HG03521 (cell line): Measurements from ENCODE around the gene ARHGAP45.
"Not testable (repeated sequence)": the region's sequence is repeated elsewhere in the genome, so short reads cannot be mapped to it uniquely, and the experiment has no call there.

Experiments
- ATAC-seq: cut with Tn5 transposase; IDR thresholded peaks from one replicate; pipeline ENCODE4 v1.9.1; 2021; ENCODE audit warnings: mild to moderate bottlenecking, moderate library complexity; ENCODE audit not compliant: unreplicated experiment

ARHGAP45 gene

GRCh38 chr19:1066748-1067340 lies at the start of gene ARHGAP45:
TSS of gene ARHGAP45 (plus strand) at chr19:1067167. CDS start at chr19:1067406, 239 bp downstream.
- peak; percentile 45 for ATAC-seq

GRCh38 chr19:1017906-1018305 lies 49.1 kb upstream of the ARHGAP45 start:
- ATAC-seq, result no peak

- no peak for ATAC-seq
Observed at GRCh38 chr19:1018393-1018792, 48.6 kb upstream of the ARHGAP45 start.

DNA sequence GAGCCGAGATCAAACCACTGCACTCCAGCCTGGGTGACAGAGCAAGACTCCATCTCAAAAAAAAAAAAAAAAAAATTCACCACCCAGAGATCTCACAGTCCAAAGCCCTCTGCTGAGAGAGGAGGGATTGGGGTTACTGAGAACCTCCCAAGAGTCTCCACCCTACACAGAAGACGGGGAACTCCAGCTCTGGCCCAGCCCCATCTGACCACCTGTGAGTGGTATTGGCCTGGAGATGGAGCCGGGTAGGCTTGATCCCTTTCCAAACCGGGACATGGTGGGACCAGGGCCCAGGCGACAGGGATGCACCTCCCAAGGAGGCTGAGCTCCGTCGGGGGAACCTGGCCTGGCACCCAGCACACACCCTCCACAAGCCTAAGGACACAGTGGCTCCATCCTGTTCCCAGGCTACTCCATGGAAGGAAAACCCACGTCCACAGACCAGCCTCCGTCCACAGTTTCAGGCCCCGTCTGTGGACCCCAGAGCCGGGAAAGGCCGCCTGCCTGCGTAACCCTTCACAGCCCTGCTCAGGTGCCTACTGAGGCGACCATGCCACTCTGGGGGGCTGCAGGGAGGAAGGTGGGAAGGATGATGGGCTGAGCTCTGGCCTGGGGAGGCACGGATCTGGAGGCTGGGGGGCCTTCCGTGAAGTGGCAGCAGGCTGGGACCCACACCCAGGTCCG lies 47.9 kb upstream of the ARHGAP45 start:
- ATAC-seq, result no peak

DNA sequence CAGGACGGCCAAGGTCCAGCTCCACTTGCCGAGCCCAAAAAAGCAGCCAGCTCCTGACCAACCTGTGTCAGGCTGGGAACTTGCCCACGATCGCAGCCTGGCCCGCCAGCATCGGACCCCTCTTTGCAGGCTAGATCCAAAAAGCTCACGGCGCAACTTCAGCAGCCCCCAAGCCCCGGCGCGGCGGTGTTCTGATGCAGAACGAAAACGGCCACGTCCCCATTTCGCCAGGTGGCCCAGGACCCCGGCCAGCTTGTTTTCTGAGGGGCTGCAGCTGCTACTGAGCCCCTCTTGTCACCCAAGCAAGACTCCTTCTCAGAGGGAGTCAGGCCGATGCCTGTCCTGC lies 47.4 kb upstream of the ARHGAP45 start:
- no peak for ATAC-seq

DNA sequence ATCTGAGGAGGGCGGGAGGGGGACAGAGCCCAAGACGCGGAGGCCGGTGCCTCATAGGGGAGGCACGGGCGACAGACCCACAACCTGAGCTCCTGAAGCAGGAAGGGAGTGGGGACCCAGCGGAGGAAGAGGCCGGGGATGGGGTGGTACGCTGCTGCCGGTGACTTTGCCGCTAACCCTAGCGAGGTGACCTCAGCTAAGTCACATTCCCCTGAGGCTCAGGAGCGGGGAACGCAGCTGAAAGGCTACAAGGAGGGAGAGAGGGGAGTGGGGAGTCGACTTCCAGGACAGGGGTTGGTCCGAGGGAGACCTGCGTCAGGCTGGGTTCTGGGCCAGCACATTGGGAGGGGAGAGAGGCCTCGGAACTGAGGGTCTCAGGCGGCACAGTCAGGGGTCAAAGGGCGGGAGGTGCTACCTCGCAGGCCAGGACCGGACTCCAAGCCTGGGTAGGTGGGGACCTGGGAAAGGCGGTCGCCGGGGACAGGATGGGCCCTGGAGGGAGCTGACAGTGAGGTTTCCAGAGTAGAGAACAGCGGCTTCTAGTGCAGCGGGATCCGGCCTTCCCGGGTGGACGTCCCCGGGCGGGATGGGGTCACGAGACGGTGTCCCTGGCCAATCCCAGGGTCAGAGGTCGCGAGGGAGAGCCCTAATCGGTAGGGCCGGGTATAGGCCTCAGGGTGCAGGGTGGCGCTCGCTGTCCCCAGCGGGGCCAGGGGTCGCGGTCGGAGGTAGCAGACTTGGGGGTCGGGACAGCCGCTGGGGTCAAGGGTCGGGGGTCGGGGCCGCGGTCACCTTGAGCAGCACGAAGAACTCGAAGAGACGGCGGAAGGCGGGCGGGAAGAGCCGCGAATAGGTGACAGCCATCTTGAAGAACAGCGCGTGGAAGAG lies 46.7 kb upstream of the ARHGAP45 start:
- no peak for ATAC-seq

DNA sequence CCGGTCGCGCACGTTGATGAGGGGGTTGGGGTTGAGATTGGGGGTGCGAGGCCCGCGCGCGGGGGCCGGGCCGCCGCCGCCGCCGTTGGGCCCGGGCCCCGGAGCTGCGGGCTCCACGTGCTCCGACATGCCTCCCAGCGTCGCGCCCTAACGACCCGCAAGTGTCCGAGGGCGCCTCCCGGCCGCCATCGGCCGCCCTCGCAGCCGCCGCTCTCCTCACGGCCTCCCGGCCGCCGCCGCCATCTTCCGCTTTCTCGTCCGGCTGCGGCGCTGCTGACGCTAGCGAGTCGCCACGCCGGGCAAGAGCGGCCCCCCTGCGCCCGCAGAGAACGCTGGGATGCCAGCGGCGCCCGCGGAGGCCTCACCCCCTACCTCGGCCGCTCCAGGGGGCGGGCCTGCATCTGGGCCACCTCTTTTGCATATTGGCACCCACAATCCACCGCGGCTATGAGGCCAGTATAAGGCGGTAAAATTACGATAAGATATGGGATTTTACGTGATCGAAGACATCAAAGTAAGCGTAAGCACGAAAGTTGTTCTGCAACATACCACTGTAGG lies 46.0 kb upstream of the ARHGAP45 start, which contains the start of gene TMEM259:
TMEM259 (minus strand) TSS at position 256 of the 558 bp plus-strand sequence; CDS start at position 129, 127 bp downstream.
- ATAC-seq, result peak; percentile 86

DNA sequence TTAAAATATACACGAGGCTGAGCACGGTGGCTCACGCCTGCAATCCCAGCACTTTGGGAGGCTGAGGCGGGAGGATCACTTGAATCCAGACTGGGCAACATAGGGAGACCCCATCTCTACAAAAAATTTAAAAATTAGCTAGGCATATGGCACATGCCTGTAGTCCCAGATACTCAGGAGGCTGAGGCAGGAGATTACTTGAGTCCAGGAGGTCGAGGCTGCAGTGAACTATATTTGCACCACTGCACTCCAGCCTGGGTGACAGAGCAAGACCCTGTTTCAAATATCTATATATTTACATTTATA lies 43.1 kb upstream of the ARHGAP45 start:
- ATAC-seq, result not testable (repeated sequence)

DNA sequence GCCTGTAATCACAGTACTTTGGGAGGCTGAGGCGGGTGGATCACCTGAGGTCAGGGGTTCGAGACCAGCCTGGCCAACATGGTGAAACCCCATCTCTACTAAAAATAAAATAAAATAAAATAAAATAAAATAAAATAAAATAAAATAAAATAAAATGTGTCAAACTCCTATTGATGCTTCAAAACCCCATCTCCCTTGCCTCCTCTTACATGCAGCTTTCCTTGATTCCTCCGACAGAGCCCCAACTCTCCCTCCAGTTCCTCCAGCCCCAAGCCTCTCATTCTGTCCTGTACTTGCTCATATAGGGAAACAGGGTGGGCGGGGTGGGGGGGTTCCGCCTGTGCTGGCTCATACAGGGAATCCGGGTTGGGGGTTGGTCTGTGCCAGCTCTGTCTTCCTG lies 41.9 kb upstream of the ARHGAP45 start:
- ATAC-seq, result not testable (repeated sequence)

- no peak for ATAC-seq
Observed at GRCh38 chr19:1025960-1026782, 40.8 kb upstream of the ARHGAP45 start, which contains the start of gene CNN2. TSS of gene CNN2 (plus strand) at chr19:1026608. CDS start at chr19:1026662, 54 bp downstream.

GRCh38 chr19:1026783-1027649 lies 40.0 kb upstream of the ARHGAP45 start:
- ATAC-seq, result no peak

DNA sequence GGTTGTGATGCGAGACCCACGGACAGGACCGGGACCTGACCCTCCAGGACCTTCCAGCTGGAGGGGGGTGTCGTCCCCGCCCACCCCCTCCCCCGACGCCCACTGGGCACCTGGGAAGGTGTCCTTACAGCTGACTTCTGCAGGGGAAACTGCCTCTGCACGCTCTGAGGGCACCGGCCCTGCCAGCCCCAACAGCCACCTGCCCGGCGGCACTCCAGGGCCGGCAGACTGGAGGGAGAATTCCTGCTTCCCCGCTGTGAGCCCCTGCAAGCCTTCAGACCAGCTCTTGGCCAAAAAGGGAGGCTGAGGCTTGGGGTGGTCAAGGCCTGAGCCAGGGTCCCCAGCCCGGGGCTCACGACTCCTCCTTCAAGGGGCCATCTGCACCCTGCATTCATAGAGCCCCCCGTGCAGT lies 39.3 kb upstream of the ARHGAP45 start:
- no peak for ATAC-seq

- ATAC-seq, result no peak
Observed at GRCh38 chr19:1028062-1028926, 38.7 kb upstream of the ARHGAP45 start.

DNA sequence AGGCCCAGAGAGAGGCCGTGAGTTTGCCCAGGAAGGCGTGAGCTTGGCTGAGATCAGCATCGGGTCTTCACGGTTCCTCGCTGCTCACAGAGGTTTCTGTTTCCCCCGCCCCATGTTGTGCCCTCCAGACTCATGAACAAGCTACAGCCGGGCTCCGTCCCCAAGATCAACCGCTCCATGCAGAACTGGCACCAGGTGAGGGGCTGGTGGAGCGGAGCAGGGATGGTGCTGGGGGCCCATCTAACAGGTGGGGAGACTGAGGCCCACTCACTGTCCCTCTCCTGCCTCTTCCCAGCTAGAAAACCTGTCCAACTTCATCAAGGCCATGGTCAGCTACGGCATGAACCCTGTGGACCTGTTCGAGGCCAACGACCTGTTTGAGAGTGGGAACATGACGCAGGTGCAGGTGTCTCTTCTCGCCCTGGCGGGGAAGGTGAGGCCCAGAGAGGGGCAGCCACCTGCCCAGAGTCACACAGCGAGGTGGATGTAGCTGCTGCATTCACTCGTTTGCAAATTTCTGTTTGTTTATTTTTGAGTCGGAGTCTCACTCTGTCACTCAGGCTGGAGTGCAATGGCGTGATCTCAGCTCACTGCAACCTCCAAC lies 34.6 kb upstream of the ARHGAP45 start:
- ATAC-seq, result no peak

- ATAC-seq, result no peak
Observed at GRCh38 chr19:1035998-1036621, 30.9 kb upstream of the ARHGAP45 start.

- ATAC-seq, result no peak
Observed at GRCh38 chr19:1037621-1038064, 29.3 kb upstream of the ARHGAP45 start.

- no peak for ATAC-seq
Observed at GRCh38 chr19:1038978-1039645, 27.9 kb upstream of the ARHGAP45 start.
